ENCODE results near the gene OR4D10. TPM values are rescaled to one million over a fixed set of nuclear protein-coding genes. Genes with fewer than 3 reads are reported as not detected.

Gene OR4D10
- total and polyA plus RNA-seq, 10 of the 15 experiments (the other 5 are each of a cell fraction or from before 2014, with no cell fraction given), result not detected

DNA sequence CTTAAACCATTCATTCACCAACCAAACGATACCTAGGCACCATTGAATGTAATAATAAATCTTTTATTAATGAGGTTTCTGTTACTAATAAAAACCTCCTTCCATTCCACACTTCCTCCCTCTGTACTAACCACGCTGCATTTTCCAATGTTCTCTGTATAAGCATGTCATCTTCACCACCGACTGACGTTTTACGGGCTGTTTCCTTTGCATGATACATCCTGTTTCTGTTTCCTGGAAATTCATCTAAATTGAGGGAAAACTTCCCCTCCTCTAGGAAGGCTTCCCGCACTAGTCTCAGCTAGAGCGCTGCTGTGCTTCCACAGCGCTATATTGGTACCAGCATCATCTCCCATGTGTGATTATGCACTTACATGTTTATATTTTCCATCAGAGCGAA lies 2.1 kb downstream of the OR4D10 start:
- FAIRE-seq (no peak), ATAC-seq (no peak), DNase-seq (ENCODE audit: low read depth, low spot score) (no peak)
- Histone ChIP-seq H3K9ac (ENCODE audit: control insufficient read depth, insufficient read depth, low read length) (no peak overlapping the region), H3K27ac (ENCODE audit: control insufficient read depth, insufficient read depth) (no peak overlapping the region), H3K9me3 (replicated peaks; ENCODE audit: control insufficient read depth, insufficient read depth, low read length) (no peaks in the 10 kb centered on the region), H3K4me3 (no peak overlapping the region), H3K36me3 (ENCODE audit: control insufficient read depth in 2 of 2, insufficient read depth in 2 of 2, low read length in 1 of 2) (no peaks in the 10 kb centered on the region), H3K79me2 (ENCODE audit: control insufficient read depth, insufficient read depth, low read length) (no peaks in the 10 kb centered on the region), H3K4me2 (ENCODE audit: control insufficient read depth, insufficient read depth) (no peak overlapping the region), H4K20me1 (ENCODE audit: control insufficient read depth, insufficient read depth) (no peaks in the 10 kb centered on the region), H2AFZ (ENCODE audit: control insufficient read depth, low read depth, low read length) (no peak overlapping the region), H3K4me1 (ENCODE audit: control insufficient read depth, insufficient read depth, low read length) (no peaks in the 10 kb centered on the region; the same call in 1 of the 2 replicates), H3K27me3 (replicated peaks in 1 of 2; ENCODE audit: control insufficient read depth in 2 of 2, insufficient read depth in 2 of 2, low read length in 1 of 2) (no peaks in the 10 kb centered on the region)
- in situ Hi-C loops (cut with MboI) (no loop called here), intact Hi-C loops (cut with micrococcal nuclease; ENCODE audit: unreplicated experiment) (no loop called here)
- no TSS peak for BruUV-seq (replicated peaks)
- 46% methylated on average over 9 of the region's 9 CpGs for WGBS (ENCODE audit: insufficient coverage, insufficient replicate concordance, low lambda C conversion rate, missing lambda C conversion rate)
- ChIA-PET SMC1A (ENCODE audit: uncharacterized antibody, unreplicated experiment) (no interaction called here), POLR2A (interaction anchor here (0.6 kb wide), 1 partner anchor 152 kb away, joined by 4 read pairs; no protein-coding TSS in a partner anchor), CTCF (no interaction called here), RAD21 (ENCODE audit: unreplicated experiment) (no interaction called here)
- TF ChIP-seq, protein P1, sequence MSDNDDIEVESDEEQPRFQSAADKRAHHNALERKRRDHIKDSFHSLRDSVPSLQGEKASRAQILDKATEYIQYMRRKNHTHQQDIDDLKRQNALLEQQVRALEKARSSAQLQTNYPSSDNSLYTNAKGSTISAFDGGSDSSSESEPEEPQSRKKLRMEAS (IDR thresholded peaks at IDR 0.05; ENCODE audit: low read depth, low read length), result no peak
- no peak for TF ChIP-seq BRCA1 (IDR thresholded peaks at IDR 0.05; ENCODE audit: low read depth, low read length)
- TF ChIP-seq SMC3 (IDR thresholded peaks at IDR 0.05; ENCODE audit: borderline replicate concordance, low read length), result no peak
- no peak for TF ChIP-seq CREB1 (IDR thresholded peaks at IDR 0.05; ENCODE audit: low read depth)
- TF ChIP-seq, protein P2, sequence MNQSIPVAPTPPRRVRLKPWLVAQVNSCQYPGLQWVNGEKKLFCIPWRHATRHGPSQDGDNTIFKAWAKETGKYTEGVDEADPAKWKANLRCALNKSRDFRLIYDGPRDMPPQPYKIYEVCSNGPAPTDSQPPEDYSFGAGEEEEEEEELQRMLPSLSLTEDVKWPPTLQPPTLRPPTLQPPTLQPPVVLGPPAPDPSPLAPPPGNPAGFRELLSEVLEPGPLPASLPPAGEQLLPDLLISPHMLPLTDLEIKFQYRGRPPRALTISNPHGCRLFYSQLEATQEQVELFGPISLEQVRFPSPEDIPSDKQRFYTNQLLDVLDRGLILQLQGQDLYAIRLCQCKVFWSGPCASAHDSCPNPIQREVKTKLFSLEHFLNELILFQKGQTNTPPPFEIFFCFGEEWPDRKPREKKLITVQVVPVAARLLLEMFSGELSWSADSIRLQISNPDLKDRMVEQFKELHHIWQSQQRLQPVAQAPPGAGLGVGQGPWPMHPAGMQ (IDR thresholded peaks at IDR 0.05; ENCODE audit: borderline replicate concordance), result no peak
- TF ChIP-seq CHD1 (IDR thresholded peaks at IDR 0.05; ENCODE audit: low read depth, low read length), result no peak
- TF ChIP-seq CEBPB (IDR thresholded peaks at IDR 0.05; ENCODE audit: borderline replicate concordance in 1 of 2, low read depth in 2 of 2, low read length in 2 of 2), result no peak
- no peak for TF ChIP-seq NBN (IDR thresholded peaks at IDR 0.05)
- TF ChIP-seq NR2C2 (IDR thresholded peaks at IDR 0.05; ENCODE audit: borderline replicate concordance, control insufficient read depth, insufficient read length, low read depth), result no peak
- TF ChIP-seq, protein P3, sequence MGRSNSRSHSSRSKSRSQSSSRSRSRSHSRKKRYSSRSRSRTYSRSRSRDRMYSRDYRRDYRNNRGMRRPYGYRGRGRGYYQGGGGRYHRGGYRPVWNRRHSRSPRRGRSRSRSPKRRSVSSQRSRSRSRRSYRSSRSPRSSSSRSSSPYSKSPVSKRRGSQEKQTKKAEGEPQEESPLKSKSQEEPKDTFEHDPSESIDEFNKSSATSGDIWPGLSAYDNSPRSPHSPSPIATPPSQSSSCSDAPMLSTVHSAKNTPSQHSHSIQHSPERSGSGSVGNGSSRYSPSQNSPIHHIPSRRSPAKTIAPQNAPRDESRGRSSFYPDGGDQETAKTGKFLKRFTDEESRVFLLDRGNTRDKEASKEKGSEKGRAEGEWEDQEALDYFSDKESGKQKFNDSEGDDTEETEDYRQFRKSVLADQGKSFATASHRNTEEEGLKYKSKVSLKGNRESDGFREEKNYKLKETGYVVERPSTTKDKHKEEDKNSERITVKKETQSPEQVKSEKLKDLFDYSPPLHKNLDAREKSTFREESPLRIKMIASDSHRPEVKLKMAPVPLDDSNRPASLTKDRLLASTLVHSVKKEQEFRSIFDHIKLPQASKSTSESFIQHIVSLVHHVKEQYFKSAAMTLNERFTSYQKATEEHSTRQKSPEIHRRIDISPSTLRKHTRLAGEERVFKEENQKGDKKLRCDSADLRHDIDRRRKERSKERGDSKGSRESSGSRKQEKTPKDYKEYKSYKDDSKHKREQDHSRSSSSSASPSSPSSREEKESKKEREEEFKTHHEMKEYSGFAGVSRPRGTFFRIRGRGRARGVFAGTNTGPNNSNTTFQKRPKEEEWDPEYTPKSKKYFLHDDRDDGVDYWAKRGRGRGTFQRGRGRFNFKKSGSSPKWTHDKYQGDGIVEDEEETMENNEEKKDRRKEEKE (IDR thresholded peaks at IDR 0.05), result no peak
- TF ChIP-seq ZNF217 (IDR thresholded peaks at IDR 0.05), result no peak
- no peak for TF ChIP-seq MXI1 (IDR thresholded peaks at IDR 0.05; ENCODE audit: low read depth, low read length)
- no peak for TF ChIP-seq MYC (IDR thresholded peaks at IDR 0.05; ENCODE audit: insufficient read depth, insufficient read length, insufficient replicate concordance, low read length, severe bottlenecking)
- TF ChIP-seq EZH2 (IDR thresholded peaks at IDR 0.05; ENCODE audit: borderline replicate concordance, control insufficient read depth, low read depth, low read length), result no peak
- TF ChIP-seq NFIC (IDR thresholded peaks at IDR 0.05; ENCODE audit: low read depth, low read length), result no peak
- TF ChIP-seq, protein P4, sequence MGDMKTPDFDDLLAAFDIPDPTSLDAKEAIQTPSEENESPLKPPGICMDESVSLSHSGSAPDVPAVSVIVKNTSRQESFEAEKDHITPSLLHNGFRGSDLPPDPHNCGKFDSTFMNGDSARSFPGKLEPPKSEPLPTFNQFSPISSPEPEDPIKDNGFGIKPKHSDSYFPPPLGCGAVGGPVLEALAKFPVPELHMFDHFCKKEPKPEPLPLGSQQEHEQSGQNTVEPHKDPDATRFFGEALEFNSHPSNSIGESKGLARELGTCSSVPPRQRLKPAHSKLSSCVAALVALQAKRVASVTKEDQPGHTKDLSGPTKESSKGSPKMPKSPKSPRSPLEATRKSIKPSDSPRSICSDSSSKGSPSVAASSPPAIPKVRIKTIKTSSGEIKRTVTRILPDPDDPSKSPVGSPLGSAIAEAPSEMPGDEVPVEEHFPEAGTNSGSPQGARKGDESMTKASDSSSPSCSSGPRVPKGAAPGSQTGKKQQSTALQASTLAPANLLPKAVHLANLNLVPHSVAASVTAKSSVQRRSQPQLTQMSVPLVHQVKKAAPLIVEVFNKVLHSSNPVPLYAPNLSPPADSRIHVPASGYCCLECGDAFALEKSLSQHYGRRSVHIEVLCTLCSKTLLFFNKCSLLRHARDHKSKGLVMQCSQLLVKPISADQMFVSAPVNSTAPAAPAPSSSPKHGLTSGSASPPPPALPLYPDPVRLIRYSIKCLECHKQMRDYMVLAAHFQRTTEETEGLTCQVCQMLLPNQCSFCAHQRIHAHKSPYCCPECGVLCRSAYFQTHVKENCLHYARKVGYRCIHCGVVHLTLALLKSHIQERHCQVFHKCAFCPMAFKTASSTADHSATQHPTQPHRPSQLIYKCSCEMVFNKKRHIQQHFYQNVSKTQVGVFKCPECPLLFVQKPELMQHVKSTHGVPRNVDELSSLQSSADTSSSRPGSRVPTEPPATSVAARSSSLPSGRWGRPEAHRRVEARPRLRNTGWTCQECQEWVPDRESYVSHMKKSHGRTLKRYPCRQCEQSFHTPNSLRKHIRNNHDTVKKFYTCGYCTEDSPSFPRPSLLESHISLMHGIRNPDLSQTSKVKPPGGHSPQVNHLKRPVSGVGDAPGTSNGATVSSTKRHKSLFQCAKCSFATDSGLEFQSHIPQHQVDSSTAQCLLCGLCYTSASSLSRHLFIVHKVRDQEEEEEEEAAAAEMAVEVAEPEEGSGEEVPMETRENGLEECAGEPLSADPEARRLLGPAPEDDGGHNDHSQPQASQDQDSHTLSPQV (IDR thresholded peaks at IDR 0.05), result no peak
